ENCODE data around the gene INPP5B. TPM values are rescaled to one million over a fixed set of nuclear protein-coding genes. Genes with fewer than 3 reads are reported as not detected.

Gene INPP5B
- total and polyA plus RNA-seq, 2 experiments from 2014 or later = 6.9 to 29.1 TPM

GRCh38 chr1:37949524-37950152, 2.8 kb upstream of the INPP5B start:
- peak; percentile 36 for TF ChIP-seq REST (IDR thresholded peaks at IDR 0.05; ENCODE audit: unreplicated experiment)
- TF ChIP-seq JUNB (IDR thresholded peaks at IDR 0.05; ENCODE audit: unreplicated experiment) = no peak
- Mint-ChIP-seq H3K36me3 (ENCODE audit: low read depth) (no peaks in the 10 kb centered on the region; the same call in 2 of the 3 replicates), H3K27ac (no peak overlapping the region), H3K4me3 (no peak overlapping the region), H3K4me1 (peaks cover 13% of the 10 kb centered on the region), H3K9me3 (no peaks in the 10 kb centered on the region), H3K27me3 (ENCODE audit: insufficient read depth, low read depth, poor library complexity) (peaks cover 7% of the 10 kb centered on the region)
- Histone ChIP-seq H3K4me2 (no peak overlapping the region), H3K4me1 (ENCODE audit: insufficient read depth) (peaks cover 3% of the 10 kb centered on the region; the same call in 1 of the 2 replicates), H3K27ac (ENCODE audit: low read depth) (no peak overlapping the region), H3F3A (replicated peaks; ENCODE audit: low read depth) (0 out of 2 replicates have a peak, but pooled peaks cover 3% of the 10 kb centered on the region), H3K9me2 (ENCODE audit: insufficient read depth) (no peaks in the 10 kb centered on the region), H2AFZ (no peak overlapping the region), H3K4me3 (no peak overlapping the region), H3K36me3 (ENCODE audit: insufficient read depth) (no peaks in the 10 kb centered on the region), H3K27me3 (ENCODE audit: insufficient read depth) (no peaks in the 10 kb centered on the region), H3K79me2 (replicated peaks; ENCODE audit: insufficient read depth) (no peaks in the 10 kb centered on the region), H4K20me1 (replicated peaks; ENCODE audit: insufficient read depth) (no peaks in the 10 kb centered on the region)
- ATAC-seq (no peak), DNase-seq (ENCODE audit: low spot score) (no peak)

GRCh38 chr1:37948841-37949240, 2.0 kb upstream of the INPP5B start:
- Mint-ChIP-seq H3K4me3 (no peak overlapping the region), H3K9me3 (no peaks in the 10 kb centered on the region), H3K27ac (no peak overlapping the region), H3K36me3 (ENCODE audit: low read depth) (no peaks in the 10 kb centered on the region; the same call in 2 of the 3 replicates), H3K4me1 (peaks cover 13% of the 10 kb centered on the region), H3K27me3 (ENCODE audit: insufficient read depth, low read depth, poor library complexity) (peaks cover 5% of the 10 kb centered on the region)
- H3K4me2 ChIP-seq = no peak overlapping the region
- no peak overlapping the region for H2AFZ ChIP-seq
- 0 out of 2 replicates have a peak, but pooled peaks cover 3% of the 10 kb centered on the region for H3F3A ChIP-seq (replicated peaks; ENCODE audit: low read depth)
- ATAC-seq = no peak
- no peaks in the 10 kb centered on the region for H3K79me2 ChIP-seq (replicated peaks; ENCODE audit: insufficient read depth)
- H4K20me1 ChIP-seq (replicated peaks; ENCODE audit: insufficient read depth) = no peaks in the 10 kb centered on the region
- DNase-seq (ENCODE audit: low spot score) = no peak
- no peak overlapping the region for H3K27ac ChIP-seq (ENCODE audit: low read depth)
- peaks cover 3% of the 10 kb centered on the region; the same call in 1 of the 2 replicates for H3K4me1 ChIP-seq (ENCODE audit: insufficient read depth)
- H3K4me3 ChIP-seq = no peak overlapping the region
- no peaks in the 10 kb centered on the region for H3K27me3 ChIP-seq (ENCODE audit: insufficient read depth)
- H3K36me3 ChIP-seq (ENCODE audit: insufficient read depth) = no peaks in the 10 kb centered on the region
- no peaks in the 10 kb centered on the region for H3K9me2 ChIP-seq (ENCODE audit: insufficient read depth)
- TF ChIP-seq JUNB (IDR thresholded peaks at IDR 0.05; ENCODE audit: unreplicated experiment) = no peak
- no peak for TF ChIP-seq CREB1 (CRISPR knock-in tag; IDR thresholded peaks at IDR 0.05; ENCODE audit: low read depth)
- no peak for TF ChIP-seq POLR2AphosphoS5 (IDR thresholded peaks at IDR 0.05; ENCODE audit: low read depth)
- no peak for TF ChIP-seq ZNF462 (CRISPR knock-in tag; IDR thresholded peaks at IDR 0.05)
- TF ChIP-seq STAT1 (IDR thresholded peaks at IDR 0.05; ENCODE audit: unreplicated experiment) = no peak
- no peak for TF ChIP-seq REST (IDR thresholded peaks at IDR 0.05; ENCODE audit: unreplicated experiment)
